GM23338 (cell line): Measurements from ENCODE around the gene ZNF385B. TPM values are rescaled to one million over a fixed set of nuclear protein-coding genes. Genes with fewer than 3 reads are reported as not detected.

Experiments used
- ATAC-seq: fragments of 200-7000 bp; cut with Tn5 transposase; 3 replicates; pipeline ENCODE4 v1.9.1; 2020
- DNase-seq: peaks from one replicate; pipeline ENCODE4 v3.0.0-alpha.2; 2015; ENCODE audit warnings: low spot score
- H2AFZ ChIP-seq: fragments of 200-600 bp; sonication (generic); 2 replicates; pipeline ENCODE4 v1.8.0; 2016; ENCODE audit warnings: antibody characterized with exemption, mild to moderate bottlenecking, moderate library complexity
- H3F3A ChIP-seq: fragments of 200-600 bp; sonication (generic); replicated peaks from 2 replicates; pipeline ENCODE4 v1.8.0; 2017; ENCODE audit warnings: antibody characterized with exemption, mixed run types, low read depth
- H3K27ac ChIP-seq: fragments of 200-600 bp; sonication (generic); 2 replicates; pipeline ENCODE4 v1.6.1; 2016; ENCODE audit warnings: low read depth
- H3K27me3 ChIP-seq: fragments of 200-600 bp; sonication (generic); 2 replicates; pipeline ENCODE4 v1.8.0; 2016; ENCODE audit warnings: mild to moderate bottlenecking, mixed run types, moderate library complexity; ENCODE audit not compliant: insufficient read depth
- H3K36me3 ChIP-seq: fragments of 200-600 bp; sonication (generic); 2 replicates; pipeline ENCODE4 v1.8.0; 2016; ENCODE audit warnings: mild to moderate bottlenecking; ENCODE audit not compliant: insufficient read depth
- H3K4me1 ChIP-seq: fragments of 200-600 bp; sonication (generic); 2 replicates; pipeline ENCODE4 v1.8.0; 2016; ENCODE audit warnings: mild to moderate bottlenecking, moderate library complexity; ENCODE audit not compliant: insufficient read depth
- H3K4me2 ChIP-seq: fragments of 200-600 bp; sonication (generic); 2 replicates; pipeline ENCODE4 v1.7.1; 2017; ENCODE audit warnings: mixed run types
- H3K4me3 ChIP-seq: fragments of 200-600 bp; sonication (generic); 2 replicates; pipeline ENCODE4 v1.6.1; 2016; ENCODE audit warnings: mixed run types
- H3K79me2 ChIP-seq: fragments of 200-600 bp; sonication (generic); replicated peaks from 2 replicates; pipeline ENCODE4 v1.8.0; 2017; ENCODE audit warnings: mild to moderate bottlenecking; ENCODE audit not compliant: insufficient read depth
- H3K9me2 ChIP-seq: fragments of 200-600 bp; sonication (generic); 2 replicates; pipeline ENCODE4 v1.8.0; 2017; ENCODE audit not compliant: insufficient read depth
- H4K20me1 ChIP-seq: fragments of 200-600 bp; sonication (generic); replicated peaks from 2 replicates; pipeline ENCODE4 v1.8.0; 2017; ENCODE audit warnings: mild to moderate bottlenecking; ENCODE audit not compliant: insufficient read depth
- H3K27ac Mint-ChIP-seq: 2 replicates; pipeline ENCODE4 v1.8.0; 2020; ENCODE audit warnings: inconsistent platforms, mild to moderate bottlenecking, moderate library complexity, mixed read lengths
- H3K27me3 Mint-ChIP-seq: 3 replicates; pipeline ENCODE4 v1.8.0; 2022; ENCODE audit warnings: low read depth, mild to moderate bottlenecking, moderate library complexity, mixed read lengths, inconsistent platforms; ENCODE audit not compliant: insufficient read depth, poor library complexity
- H3K36me3 Mint-ChIP-seq: 3 replicates; pipeline ENCODE4 v1.8.0; 2021; ENCODE audit warnings: low read depth, mild to moderate bottlenecking, inconsistent platforms, moderate library complexity, mixed read lengths
- H3K4me1 Mint-ChIP-seq: 3 replicates; pipeline ENCODE4 v1.8.0; 2020; ENCODE audit warnings: mild to moderate bottlenecking, inconsistent platforms, mixed read lengths
- H3K4me3 Mint-ChIP-seq: 3 replicates; pipeline ENCODE4 v1.8.0; 2021; ENCODE audit warnings: moderate library complexity, mild to moderate bottlenecking, inconsistent platforms, mixed read lengths
- H3K9me3 Mint-ChIP-seq: 3 replicates; pipeline ENCODE4 v1.8.0; 2020; ENCODE audit warnings: moderate library complexity, mild to moderate bottlenecking, inconsistent platforms, mixed read lengths
- CTCF ChIP-seq, 2 experiments: fragments of 200-600 bp in 1 of 2; sonication (generic) in 1 of 2; conservative IDR thresholded peaks; 2 replicates each; pipeline versions ENCODE4 v1.5.1 to v1.6.1; 2016 to 2017; ENCODE audit warnings: antibody characterized with exemption in 2 of 2, low read depth in 2 of 2, mild to moderate bottlenecking in 2 of 2, moderate library complexity in 1 of 2
- REST ChIP-seq: IDR thresholded peaks from one replicate; pipeline ENCODE4 v1.6.1; 2018; ENCODE audit warnings: antibody characterized with exemption; ENCODE audit not compliant: unreplicated experiment
- STAT1 ChIP-seq: IDR thresholded peaks from one replicate; pipeline ENCODE4 v1.6.1; 2016; ENCODE audit warnings: antibody characterized with exemption; ENCODE audit not compliant: unreplicated experiment
- ZNF114 ChIP-seq: fragments of 250-450 bp; sonication (Bioruptor Pico); IDR thresholded peaks from 2 replicates; pipeline ENCODE4 v1.5.0; 2020; ENCODE audit warnings: mild to moderate bottlenecking, moderate library complexity
- ZNF331 ChIP-seq: fragments of 250-450 bp; sonication (Bioruptor Pico); IDR thresholded peaks from 2 replicates; pipeline ENCODE4 v1.5.0; 2020; ENCODE audit warnings: low read depth, mild to moderate bottlenecking, moderate library complexity
- ZNF462 ChIP-seq: fragments of 250-450 bp; sonication (Bioruptor Pico); IDR thresholded peaks from 2 replicates; pipeline ENCODE4 v1.5.0; 2020; ENCODE audit warnings: mild to moderate bottlenecking, moderate library complexity
- polyA plus RNA-seq: library from polyadenylated mRNA; unstranded; fragments of >200 nt; fragmentation: Nextera tagmentation; extraction: Ambion mirVana; gene quantifications from 2 replicates; pipeline ENCODE4 v1.2.1, GENCODE V29; 2016
- total RNA-seq: library from RNA; depleted of rRNA; stranded (reverse); fragments of >200 nt; shearing (Covaris generic); gene quantifications from 2 replicates; pipeline ENCODE4 v1.2.3, GENCODE V29; 2014

ZNF385B gene
- total and polyA plus RNA-seq, 2 experiments from 2014 or later = 1.5 to 4.6 TPM

DNA sequence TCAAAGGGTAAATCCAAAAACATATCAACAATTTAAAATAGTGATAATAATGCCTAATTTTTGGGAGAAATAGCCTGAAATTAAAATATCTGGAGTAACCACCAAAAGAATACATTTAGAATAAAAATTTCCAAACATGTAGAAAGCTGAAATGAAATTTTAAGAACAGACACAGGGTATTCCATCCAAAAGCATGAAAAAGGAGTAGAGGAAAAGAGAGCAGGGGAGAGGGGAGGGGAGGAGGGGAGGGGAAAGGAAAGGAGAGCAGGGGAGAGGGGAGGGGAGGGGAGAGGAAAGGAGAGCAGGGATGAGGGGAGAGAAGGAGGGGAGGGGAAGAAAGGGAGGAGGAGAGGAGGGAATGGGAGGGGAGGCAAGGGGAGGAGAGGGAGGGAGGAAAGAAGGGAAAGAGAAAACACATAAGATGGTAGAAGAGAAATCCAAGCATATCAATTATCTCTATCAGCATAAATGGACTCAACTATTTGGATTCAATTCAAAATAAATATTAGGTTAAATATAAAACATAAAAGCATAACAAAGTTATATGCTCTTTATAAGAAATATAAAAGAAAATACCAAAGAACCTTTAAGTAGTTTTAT, 141.1 kb downstream of the ZNF385B start:
- Histone ChIP-seq H3K27me3 (no peaks in the 10 kb centered on the region), H3K4me2 (no peak overlapping the region), H2AFZ (no peak overlapping the region), H3K27ac (no peak overlapping the region), H4K20me1 (no peaks in the 10 kb centered on the region), H3K36me3 (no peaks in the 10 kb centered on the region), H3K9me2 (no peaks in the 10 kb centered on the region), H3F3A (no peaks in the 10 kb centered on the region), H3K79me2 (no peaks in the 10 kb centered on the region), H3K4me1 (no peaks in the 10 kb centered on the region), H3K4me3 (no peak overlapping the region)
- DNase-seq (peak; percentile 23), ATAC-seq (no peak)
- H3K36me3 Mint-ChIP-seq = no peaks in the 10 kb centered on the region
- TF ChIP-seq ZNF114 (CRISPR knock-in tag) (no peak), CTCF (conservative IDR thresholded peaks at IDR 0.05; ENCODE audit: low read depth in 2 of 2) (no peak), STAT1 (no peak), REST (no peak), ZNF331 (no peak), ZNF462 (no peak)
- no peak overlapping the region for H3K27ac Mint-ChIP-seq
- H3K9me3 Mint-ChIP-seq = no peaks in the 10 kb centered on the region
- H3K27me3 Mint-ChIP-seq = no peaks in the 10 kb centered on the region
- no peaks in the 10 kb centered on the region for H3K4me1 Mint-ChIP-seq
- no peak overlapping the region for H3K4me3 Mint-ChIP-seq
